Measurements from ENCODE around the gene SEC23A.
"Not testable (repeated sequence)": the region's sequence is repeated elsewhere in the genome, so short reads cannot be mapped to it uniquely, and the experiment has no call there.

SEC23A gene

GRCh38 chr14:39028620-39029019, 74.4 kb downstream of the SEC23A start:
- DNase-seq, result no peak

GRCh38 chr14:39025810-39026627, 77.0 kb downstream of the SEC23A start:
- peak; percentile 19 for DNase-seq

GRCh38 chr14:39025250-39025809, 77.7 kb downstream of the SEC23A start:
- DNase-seq, result no peak

- no peak for DNase-seq
Observed at GRCh38 chr14:39023939-39024871, 78.8 kb downstream of the SEC23A start.

- not testable (repeated sequence) for DNase-seq
Observed at GRCh38 chr14:39017096-39018016, 85.7 kb downstream of the SEC23A start.

GRCh38 chr14:39016733-39017095, 86.3 kb downstream of the SEC23A start:
- DNase-seq, result no peak

GRCh38 chr14:39015964-39016577, 87.0 kb downstream of the SEC23A start:
- DNase-seq, result no peak

GRCh38 chr14:39015360-39015961, 87.6 kb downstream of the SEC23A start:
- peak; percentile 80 for DNase-seq

GRCh38 chr14:39014460-39014859, 88.6 kb downstream of the SEC23A start:
- no peak for DNase-seq

GRCh38 chr14:39008965-39009364, 94.1 kb downstream of the SEC23A start:
- not testable (repeated sequence) for DNase-seq

- DNase-seq, result no peak
Observed at GRCh38 chr14:39006721-39007410, 96.2 kb downstream of the SEC23A start.

GRCh38 chr14:39005044-39005880, 97.8 kb downstream of the SEC23A start:
- peak; percentile 59 for DNase-seq

- peak; percentile 27 for DNase-seq
Observed at GRCh38 chr14:38999949-39000348, 103.1 kb downstream of the SEC23A start.

GRCh38 chr14:38994731-38995130, 108.3 kb downstream of the SEC23A start:
- DNase-seq, result no peak

- no peak for DNase-seq
Observed at GRCh38 chr14:38993981-38994380, 109.1 kb downstream of the SEC23A start.

GRCh38 chr14:38992067-38992844, 110.8 kb downstream of the SEC23A start:
- no peak for DNase-seq

- no peak for DNase-seq
Observed at GRCh38 chr14:38991299-38991698, 111.7 kb downstream of the SEC23A start.

- peak; percentile 24 for DNase-seq
Observed at GRCh38 chr14:38989922-38990546, 113.0 kb downstream of the SEC23A start.

- no peak for DNase-seq
Observed at GRCh38 chr14:38987781-38988180, 115.3 kb downstream of the SEC23A start.
